SK-N-MC (cell line): ENCODE data around the gene AGRN.

ENCODE experiments used
- DNase-seq: peaks from one replicate; pipeline ENCODE4 v3.0.0-alpha.2; 2011; ENCODE audit warnings: low read depth, low spot score
- H3K27ac ChIP-seq: fragments of 200-600 bp; sonication (generic); 2 replicates; pipeline ENCODE4 v1.5.1; 2016; ENCODE audit warnings: mixed run types
- H3K36me3 ChIP-seq: fragments of 200-600 bp; sonication (generic); 2 replicates; pipeline ENCODE4 v1.6.1; 2017; ENCODE audit warnings: antibody characterized with exemption, low read length, mixed read lengths; ENCODE audit not compliant: insufficient read depth
- H3K4me3 ChIP-seq: fragments of 200-600 bp; sonication (generic); 2 replicates; pipeline ENCODE4 v1.5.1; 2016
- H3K9ac ChIP-seq: fragments of 200-600 bp; sonication (generic); 2 replicates; pipeline ENCODE4 v1.8.0; 2017; ENCODE audit warnings: mixed run types, mixed read lengths; ENCODE audit not compliant: insufficient read length
- H3K9me3 ChIP-seq: fragments of 200-600 bp; sonication (generic); 2 replicates; pipeline ENCODE4 v1.6.1; 2017; ENCODE audit warnings: low read depth, mild to moderate bottlenecking, antibody characterized with exemption, low read length, moderate library complexity, mixed read lengths
- EZH2 ChIP-seq: fragments of 200-600 bp; sonication (generic); IDR thresholded peaks from one replicate; pipeline ENCODE4 v1.6.1; 2017; ENCODE audit warnings: antibody characterized with exemption
- FOXP2 ChIP-seq: optimal IDR thresholded peaks from 2 replicates; pipeline ENCODE3; 2011; ENCODE audit warnings: mild to moderate bottlenecking, moderate library complexity; ENCODE audit not compliant: insufficient read depth; ENCODE audit errors: extremely low read length, control extremely low read depth
- POLR2AphosphoS5 ChIP-seq: IDR thresholded peaks from 2 replicates; pipeline ENCODE4 v1.6.1; 2012; ENCODE audit warnings: mild to moderate bottlenecking, low read depth, low read length, borderline replicate concordance

The AGRN gene

GRCh38 chr1:1020000-1020404, at the start of gene AGRN:
Gene AGRN (plus strand): TSS chr1:1020120. CDS start chr1:1020173, 53 bp downstream.
- no peak for DNase-seq
- Histone ChIP-seq H3K9ac (peak within 1 kb of the TSS; percentile 45), H3K9me3 (no peaks in the 10 kb centered on the region), H3K4me3 (peak within 1 kb of the TSS; percentile 78), H3K27ac (peak within 1 kb of the TSS; percentile 54), H3K36me3 (peaks cover 5% of the 10 kb centered on the region; the same call in 1 of the 2 replicates)
- TF ChIP-seq FOXP2 (no peak), POLR2AphosphoS5 (no peak), EZH2 (no peak)

- Histone ChIP-seq H3K9me3 (no peaks in the 10 kb centered on the region), H3K9ac (no peak overlapping the region), H3K27ac (no peak overlapping the region), H3K4me3 (no peak overlapping the region), H3K36me3 (no peaks in the 10 kb centered on the region)
- TF ChIP-seq FOXP2 (no peak), EZH2 (no peak), POLR2AphosphoS5 (no peak)
- DNase-seq: no peak
These were observed 49.5 kb upstream of the AGRN start for GRCh38 chr1:970242-970972.

DNA sequence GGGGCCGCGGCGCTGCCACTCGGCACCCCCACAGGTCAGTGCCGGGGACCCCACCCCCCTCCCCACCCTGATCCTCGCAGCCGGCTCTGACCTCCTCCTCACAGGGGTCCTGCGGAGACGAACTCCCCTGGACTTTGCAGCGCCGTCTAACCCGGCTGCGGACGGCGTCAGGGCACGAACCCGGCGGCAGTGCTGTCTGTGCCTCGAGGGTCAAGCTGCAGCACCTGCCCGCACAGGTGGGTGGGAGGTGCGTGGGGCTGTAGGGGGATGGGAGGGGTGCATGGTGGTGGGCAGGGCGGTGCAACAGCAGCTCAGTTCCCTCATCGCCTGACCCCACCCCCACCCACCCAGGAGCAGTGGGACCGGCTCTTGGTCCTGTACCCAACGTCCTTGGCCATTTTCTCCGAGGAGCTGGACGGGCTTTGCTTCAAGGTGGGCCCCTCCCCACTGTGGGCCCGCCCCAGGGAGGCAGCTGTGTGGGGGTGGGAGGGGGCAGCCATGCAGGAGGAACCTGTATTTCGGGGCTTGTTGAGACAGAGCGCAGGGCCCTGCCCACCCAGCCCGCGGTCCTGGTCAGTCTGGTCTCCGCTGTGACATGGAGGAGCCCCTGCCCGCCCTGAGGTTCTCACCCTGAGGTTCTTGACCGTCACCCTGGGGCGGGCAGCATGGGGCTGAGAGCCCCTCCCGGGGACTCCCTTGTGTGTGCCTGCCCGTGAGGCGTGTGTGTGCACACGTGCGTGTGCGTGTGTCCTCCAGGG, 48.8 kb upstream of the AGRN start:
- Histone ChIP-seq H3K9me3 (no peaks in the 10 kb centered on the region), H3K9ac (no peak overlapping the region), H3K27ac (no peak overlapping the region), H3K36me3 (no peaks in the 10 kb centered on the region), H3K4me3 (no peak overlapping the region)
- DNase-seq: no peak
- TF ChIP-seq POLR2AphosphoS5: no peak
- no peak for TF ChIP-seq FOXP2
- TF ChIP-seq EZH2: no peak

GRCh38 chr1:971751-972506, 48.0 kb upstream of the AGRN start:
- Histone ChIP-seq H3K27ac (no peak overlapping the region), H3K36me3 (no peaks in the 10 kb centered on the region), H3K9ac (no peak overlapping the region), H3K4me3 (no peak overlapping the region), H3K9me3 (no peaks in the 10 kb centered on the region)
- TF ChIP-seq POLR2AphosphoS5: no peak
- no peak for TF ChIP-seq EZH2
- no peak for TF ChIP-seq FOXP2
- no peak for DNase-seq

DNA sequence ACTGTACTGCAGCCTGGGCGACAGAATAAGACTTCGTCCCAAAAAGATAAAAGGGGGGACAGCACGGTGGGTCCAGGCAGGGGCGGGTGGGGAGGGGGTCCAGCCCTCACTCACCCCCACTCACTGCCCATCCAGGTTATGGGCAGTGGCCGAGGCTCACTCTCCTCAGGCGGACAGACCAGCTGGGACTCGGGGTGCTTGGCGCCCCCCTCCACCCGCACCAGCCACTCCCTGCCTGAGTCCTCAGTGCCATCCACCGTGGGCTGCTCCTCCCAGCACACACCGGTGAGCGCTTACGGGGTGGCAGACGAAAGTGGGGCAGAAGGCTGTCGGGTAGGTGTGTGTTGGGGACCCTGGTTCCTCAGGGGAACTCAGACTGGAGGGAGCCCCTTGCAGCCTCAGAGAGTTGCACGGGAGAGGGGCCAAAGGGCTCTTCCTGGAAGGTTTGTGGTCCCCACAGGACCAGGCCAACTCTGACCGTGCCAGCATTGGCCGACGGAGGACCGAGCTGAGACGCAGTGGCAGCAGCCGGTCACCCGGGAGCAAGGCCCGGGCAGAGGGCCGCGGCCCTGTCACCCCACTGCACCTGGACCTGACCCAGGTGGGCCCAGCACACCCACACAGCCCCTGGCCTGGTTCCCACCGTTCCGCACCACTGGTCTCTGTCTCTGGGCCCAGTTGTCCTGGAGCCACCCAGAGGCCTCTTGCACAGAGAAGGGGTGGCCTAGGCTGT, 47.0 kb upstream of the AGRN start:
- Histone ChIP-seq H3K9me3 (no peaks in the 10 kb centered on the region), H3K9ac (no peak overlapping the region), H3K4me3 (no peak overlapping the region), H3K36me3 (no peaks in the 10 kb centered on the region), H3K27ac (no peak overlapping the region)
- no peak for TF ChIP-seq POLR2AphosphoS5
- TF ChIP-seq EZH2: no peak
- no peak for TF ChIP-seq FOXP2
- DNase-seq: no peak

- H3K27ac ChIP-seq: no peak overlapping the region
- TF ChIP-seq POLR2AphosphoS5 (no peak), FOXP2 (no peak), EZH2 (no peak)
- no peaks in the 10 kb centered on the region for H3K9me3 ChIP-seq
- DNase-seq: no peak
- H3K4me3 ChIP-seq: no peak overlapping the region
- no peaks in the 10 kb centered on the region for H3K36me3 ChIP-seq
- no peak overlapping the region for H3K9ac ChIP-seq
These were observed 46.2 kb upstream of the AGRN start for GRCh38 chr1:973459-974292.

- TF ChIP-seq EZH2 (no peak), POLR2AphosphoS5 (no peak), FOXP2 (no peak)
- H3K36me3 ChIP-seq: no peaks in the 10 kb centered on the region
- H3K27ac ChIP-seq: no peak overlapping the region
- DNase-seq: no peak
- H3K9me3 ChIP-seq: no peaks in the 10 kb centered on the region
- H3K4me3 ChIP-seq: no peak overlapping the region
- no peak overlapping the region for H3K9ac ChIP-seq
These were observed 45.7 kb upstream of the AGRN start for GRCh38 chr1:974293-974640.
